RPMI8226 (cell line): ENCODE results near the gene ABCC4.

ENCODE experiments used
- DNase-seq: peaks from one replicate; pipeline ENCODE4 v3.0.0-alpha.2; 2015

ABCC4 gene

DNA sequence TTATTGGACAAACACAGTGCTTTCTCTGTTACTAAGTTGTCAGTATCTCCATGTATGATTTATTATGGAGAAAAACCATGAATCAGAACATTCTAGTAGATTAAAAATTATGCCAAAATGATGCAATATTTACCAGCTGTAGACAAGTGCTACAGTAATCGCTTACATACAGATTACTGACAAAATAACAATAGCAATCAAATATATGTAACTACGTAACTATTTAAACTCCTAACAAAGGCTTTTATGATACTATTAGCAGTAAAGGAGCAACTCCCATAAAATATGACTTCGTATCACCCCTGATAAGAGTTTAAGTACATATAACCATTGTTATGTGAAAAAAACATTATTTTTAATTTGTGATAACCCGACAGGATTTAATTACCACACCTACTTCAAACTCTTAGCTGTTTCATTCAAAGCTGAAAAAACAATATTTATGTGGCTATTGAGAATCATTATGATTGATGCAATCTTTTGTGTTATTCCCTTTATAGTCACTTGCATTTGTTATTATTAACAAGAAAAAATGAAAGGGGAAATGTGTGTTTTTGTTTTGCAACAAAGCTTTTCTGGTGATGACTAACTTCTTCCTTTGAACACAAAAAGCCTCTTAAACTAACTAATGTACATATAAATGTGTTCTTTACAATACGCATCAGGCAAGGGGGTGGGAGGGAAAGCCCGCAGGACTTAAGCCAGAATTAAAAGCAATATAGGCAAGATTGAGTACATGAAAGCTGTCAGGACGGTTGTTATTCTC, 147.4 kb downstream of the ABCC4 start:
- no peak for DNase-seq

GRCh38 chr13:95151942-95152587, 149.2 kb downstream of the ABCC4 start:
- no peak for DNase-seq

DNA sequence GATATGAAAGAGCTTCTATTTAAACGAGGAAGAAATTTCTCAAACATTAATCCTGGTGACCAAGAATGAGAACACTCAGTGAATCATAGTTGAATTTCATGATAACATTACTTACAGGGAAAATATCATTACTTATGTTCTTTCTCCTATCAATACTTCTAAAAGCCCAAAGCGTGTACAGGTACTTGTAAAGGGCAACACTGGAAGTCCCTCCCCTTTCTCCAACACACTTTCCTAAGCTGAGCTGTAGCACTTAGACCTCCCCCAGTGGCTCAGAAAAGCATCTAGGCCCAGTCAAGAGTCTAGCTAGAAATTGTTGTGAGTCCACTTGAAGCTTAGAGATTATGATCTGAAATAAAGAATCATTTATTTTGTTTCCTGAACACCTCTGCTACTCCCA, 150.7 kb downstream of the ABCC4 start:
- no peak for DNase-seq

GRCh38 chr13:95146486-95146885, 154.8 kb downstream of the ABCC4 start:
- DNase-seq = no peak

DNA sequence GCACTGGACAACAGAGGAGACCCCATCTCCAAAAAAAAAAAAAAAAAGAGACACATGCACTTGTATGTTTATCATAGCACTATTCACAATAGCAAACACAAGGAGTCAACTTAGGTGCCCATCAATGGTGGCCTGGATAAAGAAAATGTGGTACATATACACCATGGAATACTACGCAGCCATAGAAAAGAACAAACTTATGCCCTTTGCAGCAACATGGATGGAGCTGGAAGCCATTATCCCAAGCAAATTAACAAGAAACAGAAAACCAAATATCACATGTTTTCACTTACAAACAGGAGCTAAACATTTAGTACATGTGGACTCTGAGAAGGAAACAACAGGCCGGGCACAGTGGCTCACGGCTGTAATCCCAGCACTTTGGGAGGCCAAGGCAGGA, 155.7 kb downstream of the ABCC4 start:
- no peak for DNase-seq

DNA sequence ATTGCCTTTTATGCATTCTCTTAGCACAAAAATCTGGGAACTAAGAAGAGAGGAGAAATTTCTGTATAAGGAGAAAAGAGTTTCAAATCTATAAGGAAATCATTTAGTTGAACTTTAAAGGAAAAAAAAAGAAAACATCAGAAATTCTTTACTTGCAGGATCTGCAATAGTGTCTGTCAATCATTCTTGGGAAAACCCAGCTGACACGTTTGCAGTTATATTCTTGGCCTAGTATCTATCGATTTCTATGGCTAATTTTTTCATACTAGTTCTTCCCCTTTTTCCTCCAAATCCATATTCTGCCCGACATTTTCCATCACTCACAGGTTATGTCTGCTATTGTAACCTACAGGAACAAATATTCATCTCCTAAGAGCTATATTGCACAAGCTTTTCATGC, 160.7 kb downstream of the ABCC4 start:
- no peak for DNase-seq

- DNase-seq = no peak
These were observed 162.2 kb downstream of the ABCC4 start for GRCh38 chr13:95138876-95139585.

- DNase-seq = no peak
These were observed 164.2 kb downstream of the ABCC4 start for GRCh38 chr13:95137096-95137495.

GRCh38 chr13:95136638-95137037, 164.6 kb downstream of the ABCC4 start:
- DNase-seq = no peak

DNA sequence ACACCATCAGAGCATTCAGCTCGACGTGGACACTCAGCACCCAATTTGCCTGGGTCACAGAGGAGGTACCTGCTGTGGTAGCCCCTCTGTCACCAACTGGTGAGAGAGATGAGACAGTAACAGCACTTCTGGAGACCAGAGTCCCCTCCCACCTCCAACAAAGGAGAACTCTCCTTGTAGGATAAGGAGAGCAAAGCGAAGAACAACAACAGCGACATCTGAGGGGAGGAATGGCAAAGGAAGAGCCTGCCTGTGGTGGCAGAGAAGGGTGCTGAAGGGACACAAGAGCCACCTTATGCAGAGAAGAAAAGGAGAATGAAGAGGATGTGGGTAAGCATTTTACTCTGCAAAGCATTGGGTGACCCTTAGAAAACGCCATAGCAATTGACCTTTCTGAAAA, 167.8 kb downstream of the ABCC4 start:
- DNase-seq = no peak

DNA sequence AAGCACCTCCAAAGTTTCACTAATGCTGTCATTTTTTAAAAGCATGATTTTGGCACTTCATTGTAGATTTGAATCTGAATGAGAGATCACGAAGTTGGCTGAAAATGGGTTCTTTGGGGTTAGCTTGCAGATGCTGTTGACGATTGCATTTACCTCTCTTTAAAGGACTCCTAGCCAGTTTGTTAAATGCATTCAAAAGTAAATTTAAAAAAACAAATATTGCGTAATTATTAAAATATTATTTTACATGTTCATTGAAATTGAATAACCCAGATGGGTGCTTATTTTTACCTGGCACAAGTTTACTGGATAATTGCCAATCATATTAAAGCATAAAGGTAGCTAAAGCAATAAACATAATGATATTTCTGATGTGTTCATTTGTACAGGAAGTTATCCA, 172.2 kb downstream of the ABCC4 start:
- DNase-seq = no peak

- DNase-seq = no peak
These were observed 173.1 kb downstream of the ABCC4 start for GRCh38 chr13:95128045-95128643.

DNA sequence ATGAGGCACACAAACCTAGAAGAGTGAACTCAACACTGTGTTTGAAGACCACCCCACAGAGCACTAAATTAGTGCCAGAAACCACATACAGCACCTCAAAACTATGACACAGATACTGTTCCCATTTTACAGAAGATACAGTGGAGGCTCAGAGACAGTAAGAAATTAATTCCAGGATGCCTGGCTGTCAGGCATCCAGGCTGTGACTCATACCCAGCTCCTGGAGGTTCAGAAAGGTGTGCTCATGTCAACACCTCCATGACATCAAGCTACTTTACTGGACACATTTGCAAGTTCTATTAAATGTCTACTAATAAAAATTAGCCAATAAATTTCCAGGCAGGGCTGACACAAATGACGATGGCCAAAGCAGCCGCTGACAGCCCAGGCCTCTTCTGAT, 176.3 kb downstream of the ABCC4 start:
- no peak for DNase-seq

DNA sequence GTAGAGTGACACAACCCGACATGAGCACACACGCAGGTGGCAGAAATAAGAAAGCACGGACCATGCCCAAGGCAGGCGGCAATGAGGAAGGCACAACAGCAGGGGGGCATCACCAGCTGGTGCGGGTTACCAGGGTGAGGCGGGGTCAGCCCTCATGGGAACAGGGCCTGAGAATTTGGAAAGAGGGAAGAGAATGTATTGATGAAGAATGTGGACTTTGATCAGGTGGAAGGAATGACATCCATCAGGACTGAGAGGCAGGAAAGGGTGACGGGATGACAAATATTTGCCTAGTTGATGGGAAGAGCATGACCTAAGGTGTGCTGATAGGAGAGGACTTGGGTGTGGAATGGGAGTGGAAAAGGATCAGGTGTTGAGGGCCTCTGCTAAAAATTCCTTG, 177.5 kb downstream of the ABCC4 start:
- no peak for DNase-seq

- DNase-seq = no peak
These were observed 179.2 kb downstream of the ABCC4 start for GRCh38 chr13:95122063-95122462.

- no peak for DNase-seq
These were observed 179.7 kb downstream of the ABCC4 start for GRCh38 chr13:95121516-95121915.

DNA sequence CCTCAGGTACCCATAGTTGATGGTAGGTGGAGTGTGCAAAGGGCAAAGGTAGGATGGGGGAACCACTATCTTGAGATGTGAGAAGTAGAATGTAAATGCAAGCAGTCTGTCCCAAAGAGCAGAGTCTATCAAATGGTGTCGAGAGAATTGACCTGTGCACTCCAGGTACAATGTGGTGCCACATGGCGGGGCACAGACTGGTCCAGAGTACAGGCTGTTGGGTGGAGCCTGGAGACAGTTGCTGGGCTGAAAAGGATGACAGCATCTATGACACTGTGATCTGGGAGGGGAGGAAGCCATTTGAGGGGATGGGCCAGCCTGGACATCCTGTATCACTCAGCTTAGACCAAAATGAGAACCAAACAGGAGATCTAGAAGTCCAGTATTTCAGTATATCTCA, 180.6 kb downstream of the ABCC4 start:
- no peak for DNase-seq

GRCh38 chr13:95118541-95119324, 182.5 kb downstream of the ABCC4 start:
- DNase-seq = no peak

DNA sequence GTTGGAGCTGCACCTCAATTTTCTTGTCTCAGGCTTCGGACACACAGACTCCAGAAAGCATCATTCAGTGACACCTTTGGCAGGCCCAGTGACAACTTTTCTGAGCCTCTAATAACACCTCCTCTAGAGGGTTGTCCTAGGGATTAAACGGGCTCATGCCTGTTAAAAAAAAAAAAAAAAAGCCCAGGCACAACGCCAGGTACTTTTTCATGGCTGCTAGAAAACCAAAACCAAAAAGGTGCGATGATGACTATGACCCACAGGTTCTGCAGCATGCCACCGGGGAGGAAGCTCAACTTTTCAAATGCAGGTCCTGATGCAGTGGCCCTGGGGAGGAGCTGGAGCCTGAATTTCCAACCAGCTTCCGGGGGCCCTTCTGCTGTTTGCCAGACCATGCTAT, 184.2 kb downstream of the ABCC4 start:
- DNase-seq = no peak

- no peak for DNase-seq
These were observed 185.7 kb downstream of the ABCC4 start for GRCh38 chr13:95115525-95115924.

DNA sequence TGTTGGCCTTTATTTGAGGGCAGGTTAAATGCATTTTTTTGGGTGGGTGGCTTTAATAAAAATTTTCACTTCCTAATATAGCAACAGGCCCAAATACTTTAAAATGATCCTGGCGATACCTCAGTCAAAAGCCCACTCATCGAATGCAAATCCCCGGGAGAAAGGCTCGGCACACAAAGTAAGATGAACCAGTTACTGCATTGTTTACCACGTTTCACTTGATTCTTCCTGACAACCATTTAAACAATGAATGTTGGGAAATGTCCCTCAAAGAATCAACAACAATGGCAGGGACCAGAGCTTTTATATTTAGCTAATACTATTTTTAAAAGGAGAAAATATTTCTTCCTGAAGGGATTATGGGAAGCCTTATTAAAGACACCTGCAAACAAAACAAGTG, 187.7 kb downstream of the ABCC4 start:
- no peak for DNase-seq

- no peak for DNase-seq
These were observed 188.4 kb downstream of the ABCC4 start for GRCh38 chr13:95112883-95113282.

GRCh38 chr13:95111608-95112007, 189.6 kb downstream of the ABCC4 start:
- no peak for DNase-seq
